H9 (cell line): Measurements from ENCODE around the gene DMXL2. TPM values are rescaled to one million over a fixed set of nuclear protein-coding genes. Genes with fewer than 3 reads are reported as not detected.
"Not testable (repeated sequence)": the region's sequence is repeated elsewhere in the genome, so short reads cannot be mapped to it uniquely, and the experiment has no call there.

Experiments used
- DNase-seq: peaks from one replicate; pipeline ENCODE4 v3.0.0-alpha.2; 2017
- H2AFZ ChIP-seq: one replicate; pipeline ENCODE4 v1.6.1; 2013; ENCODE audit warnings: mild to moderate bottlenecking, low read length, control low read depth, moderate library complexity
- H2AK5ac ChIP-seq: 2 replicates; pipeline ENCODE4 v1.6.1; 2013; ENCODE audit warnings: low read length, control low read depth, mixed read lengths; ENCODE audit not compliant: insufficient read length
- H2BK120ac ChIP-seq: one replicate; pipeline ENCODE4 v1.6.1; 2013; ENCODE audit warnings: low read depth, mild to moderate bottlenecking, low read length, control low read depth, inconsistent platforms; ENCODE audit not compliant: poor library complexity, severe bottlenecking
- H2BK12ac ChIP-seq: 2 replicates; pipeline ENCODE4 v1.6.1; 2013; ENCODE audit warnings: low read length, control low read depth, mixed read lengths, low read depth; ENCODE audit not compliant: insufficient read length
- H2BK15ac ChIP-seq: 2 replicates; pipeline ENCODE4 v1.6.1; 2013; ENCODE audit warnings: low read depth, low read length, control low read depth
- H2BK20ac ChIP-seq: one replicate; pipeline ENCODE4 v1.6.1; 2013; ENCODE audit warnings: low read depth, mild to moderate bottlenecking, low read length, control low read depth, inconsistent platforms; ENCODE audit not compliant: poor library complexity, severe bottlenecking
- H2BK5ac ChIP-seq: 2 replicates; pipeline ENCODE4 v1.6.1; 2013; ENCODE audit warnings: low read length, control low read depth, mixed read lengths; ENCODE audit not compliant: insufficient read length
- H3K14ac ChIP-seq: 2 replicates; pipeline ENCODE4 v1.6.1; 2013; ENCODE audit warnings: low read length, control low read depth; ENCODE audit not compliant: insufficient read depth
- H3K18ac ChIP-seq: 2 replicates; pipeline ENCODE4 v1.6.1; 2013; ENCODE audit warnings: low read depth, mild to moderate bottlenecking, mixed read lengths, low read length, control low read depth; ENCODE audit not compliant: insufficient read length
- H3K23ac ChIP-seq: 2 replicates; pipeline ENCODE4 v1.6.1; 2013; ENCODE audit warnings: low read length, control low read depth, mixed read lengths, low read depth; ENCODE audit not compliant: insufficient read length
- H3K23me2 ChIP-seq: 2 replicates; pipeline ENCODE4 v1.6.1; 2013; ENCODE audit warnings: low read depth, mild to moderate bottlenecking, mixed read lengths, low read length, control low read depth; ENCODE audit not compliant: insufficient read length, poor library complexity, severe bottlenecking
- H3K27ac ChIP-seq: 2 replicates; pipeline ENCODE4 v1.5.1; 2013; ENCODE audit warnings: low read length, control low read depth, mixed read lengths, low read depth; ENCODE audit not compliant: insufficient read length
- H3K27me3 ChIP-seq: 2 replicates; pipeline ENCODE4 v1.6.1; 2013; ENCODE audit warnings: low read length, control low read depth, inconsistent platforms; ENCODE audit not compliant: insufficient read depth
- H3K4ac ChIP-seq: 2 replicates; pipeline ENCODE4 v1.6.1; 2013; ENCODE audit warnings: low read depth, mild to moderate bottlenecking, control low read depth, inconsistent platforms, low read length, moderate library complexity
- H3K4me1 ChIP-seq: 2 replicates; pipeline ENCODE4 v1.6.1; 2013; ENCODE audit warnings: low read length, control low read depth, inconsistent platforms; ENCODE audit not compliant: insufficient read depth
- H3K4me2 ChIP-seq: 2 replicates; pipeline ENCODE4 v1.6.1; 2013; ENCODE audit warnings: low read length, control low read depth, mixed read lengths; ENCODE audit not compliant: insufficient read length, insufficient read depth
- H3K56ac ChIP-seq: 2 replicates; pipeline ENCODE4 v1.6.1; 2013; ENCODE audit warnings: low read depth, mild to moderate bottlenecking, mixed read lengths, low read length, control low read depth; ENCODE audit not compliant: insufficient read length
- H3K79me1 ChIP-seq: 2 replicates; pipeline ENCODE4 v1.6.1; 2013; ENCODE audit warnings: low read depth, mild to moderate bottlenecking, moderate library complexity, low read length, control low read depth, inconsistent platforms; ENCODE audit not compliant: insufficient read depth, poor library complexity, severe bottlenecking
- H3K79me2 ChIP-seq: 2 replicates; pipeline ENCODE4 v1.6.1; 2013; ENCODE audit warnings: low read length, control low read depth, inconsistent platforms; ENCODE audit not compliant: insufficient read depth
- H3K9ac ChIP-seq: 2 replicates; pipeline ENCODE4 v1.6.1; 2013; ENCODE audit warnings: low read length, control low read depth, mixed read lengths; ENCODE audit not compliant: insufficient read length; ENCODE audit errors: extremely low read depth
- H3K9me3 ChIP-seq: one replicate; pipeline ENCODE4 v1.6.1; 2013; ENCODE audit warnings: low read depth, low read length, inconsistent platforms; ENCODE audit not compliant: control insufficient read depth
- H3T11ph ChIP-seq: one replicate; pipeline ENCODE4 v1.6.1; 2013; ENCODE audit warnings: mild to moderate bottlenecking, low read length, control low read depth, inconsistent platforms
- H4K20me1 ChIP-seq: one replicate; pipeline ENCODE4 v1.6.1; 2013; ENCODE audit not compliant: control insufficient read depth, insufficient read length, insufficient read depth
- H4K5ac ChIP-seq: 2 replicates; pipeline ENCODE4 v1.6.1; 2013; ENCODE audit warnings: low read depth, mild to moderate bottlenecking, mixed read lengths, low read length, control low read depth; ENCODE audit not compliant: insufficient read length
- H4K8ac ChIP-seq: replicated peaks from 2 replicates; pipeline ENCODE4 v1.6.1; 2013; ENCODE audit warnings: low read length, control low read depth, mixed read lengths, low read depth; ENCODE audit not compliant: insufficient read length
- H4K91ac ChIP-seq: 2 replicates; pipeline ENCODE4 v1.6.1; 2013; ENCODE audit warnings: low read depth, mild to moderate bottlenecking, moderate library complexity, mixed read lengths, low read length, control low read depth; ENCODE audit not compliant: insufficient read length
- H3K27ac Mint-ChIP-seq, 3 experiments: 2 replicates in 2 of 3; 3 replicates in 1 of 3; pipeline ENCODE4 v1.8.0; 2020 to 2021; ENCODE audit warnings: mixed read lengths in 3 of 3, mild to moderate bottlenecking in 1 of 3, moderate library complexity in 1 of 3
- H3K27me3 Mint-ChIP-seq: 2 replicates; pipeline ENCODE4 v1.8.0; 2021; ENCODE audit warnings: low read depth, mild to moderate bottlenecking, moderate library complexity, mixed read lengths
- H3K36me3 Mint-ChIP-seq, 3 experiments: 2 replicates in 2 of 3; 3 replicates in 1 of 3; pipeline ENCODE4 v1.8.0; 2020 to 2021; ENCODE audit warnings: low read depth in 3 of 3, mixed read lengths in 3 of 3; ENCODE audit not compliant: insufficient read depth in 1 of 3
- H3K4me1 Mint-ChIP-seq, 2 experiments: 2 replicates each; pipeline ENCODE4 v1.8.0; 2020; ENCODE audit warnings: mixed read lengths in 2 of 2
- H3K4me3 Mint-ChIP-seq, 2 experiments: 2 replicates in 1 of 2; 3 replicates in 1 of 2; pipeline ENCODE4 v1.8.0; 2020 to 2021; ENCODE audit warnings: mild to moderate bottlenecking in 2 of 2, mixed read lengths in 2 of 2, moderate library complexity in 1 of 2
- H3K9me3 Mint-ChIP-seq, 2 experiments: 2 replicates in 1 of 2; 3 replicates in 1 of 2; pipeline ENCODE4 v1.8.0; 2020; ENCODE audit warnings: mild to moderate bottlenecking in 2 of 2, mixed read lengths in 2 of 2, moderate library complexity in 1 of 2
- WGBS: extraction: QIAGEN DNeasy Blood & Tissue Kit; methylation state at CpG from one replicate; pipeline ENCODE4 v1.1.7; 2013; ENCODE audit warnings: missing lambda C conversion rate, low lambda C conversion rate, mixed read lengths; ENCODE audit not compliant: insufficient read length; ENCODE audit errors: extremely low coverage; 5-methylcytosine and 5-hydroxymethylcytosine counted together
- total RNA-seq: library from RNA; stranded (reverse); gene quantifications from 2 replicates; pipeline ENCODE4 v1.2.1, GENCODE V29; 2021

Gene DMXL2
- total RNA-seq, 1 experiment from 2014 or later, result 13.9 TPM

DNA sequence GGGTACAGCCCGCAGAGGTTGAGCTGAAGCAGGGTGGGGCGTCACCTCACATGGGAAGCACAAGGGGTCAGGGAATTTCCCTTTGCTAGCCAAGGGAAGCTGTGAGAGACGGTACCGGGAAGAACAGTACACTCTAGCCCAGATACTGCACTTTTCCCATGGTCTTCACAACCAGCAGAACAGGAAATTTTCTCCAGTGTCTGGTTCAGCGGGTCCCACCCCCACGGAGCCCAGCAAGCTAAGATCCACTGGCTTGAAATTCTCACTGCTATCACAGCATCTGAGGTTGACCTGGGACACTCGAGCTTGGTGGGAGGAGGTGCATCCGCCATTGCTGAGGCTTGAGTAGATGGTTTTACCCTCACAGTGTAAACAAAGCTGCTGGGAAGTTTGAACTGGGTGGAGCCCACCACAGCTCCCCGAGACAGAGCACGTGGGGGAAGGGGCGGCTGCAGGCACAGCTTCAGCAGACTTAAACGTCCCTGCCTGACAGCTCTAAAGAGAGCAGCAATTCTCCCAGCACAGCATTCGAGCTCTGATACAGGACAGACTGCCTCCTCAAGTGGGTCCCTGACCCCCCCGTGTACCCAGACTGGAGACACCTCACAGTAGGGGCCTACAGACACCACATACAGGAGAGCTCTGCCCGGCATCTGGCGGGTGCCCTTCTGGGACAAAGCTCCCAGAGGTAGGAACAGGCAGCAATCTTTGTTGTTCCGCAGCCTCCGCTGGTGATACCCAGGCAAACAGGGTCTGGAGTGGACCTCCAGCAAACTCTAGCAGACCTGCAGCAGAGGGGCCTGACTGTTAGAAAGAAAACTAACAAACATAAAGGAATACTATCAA lies 53.4 kb downstream of the DMXL2 start:
- not testable (repeated sequence) for H2BK120ac ChIP-seq, H3K27me3 ChIP-seq, H3K9ac ChIP-seq, H3K4me1 ChIP-seq, H3K4me2 ChIP-seq, H4K20me1 ChIP-seq, H2BK5ac ChIP-seq, H3K9me3 Mint-ChIP-seq, H3K27ac ChIP-seq, H4K5ac ChIP-seq, H3K79me1 ChIP-seq, H2BK15ac ChIP-seq, H3K27ac Mint-ChIP-seq, H3K4me3 Mint-ChIP-seq, H2BK12ac ChIP-seq, H3T11ph ChIP-seq, H3K4ac ChIP-seq, H4K91ac ChIP-seq, H3K9me3 ChIP-seq, H2AFZ ChIP-seq, H3K79me2 ChIP-seq, H4K8ac ChIP-seq, H3K36me3 Mint-ChIP-seq, H3K23ac ChIP-seq, H2BK20ac ChIP-seq, H3K27me3 Mint-ChIP-seq, H2AK5ac ChIP-seq, H3K23me2 ChIP-seq, H3K18ac ChIP-seq, H3K56ac ChIP-seq, DNase-seq, H3K14ac ChIP-seq
- peaks cover 9 to 10% of the 10 kb centered on the region in 2 experiments for H3K4me1 Mint-ChIP-seq
- no CpG with 5 or more reads among the region's 18 CpGs for WGBS
